GM19455 (cell line): ENCODE results near the gene BAIAP2.

ENCODE experiments used
- ATAC-seq: cut with Tn5 transposase; IDR thresholded peaks from one replicate; pipeline ENCODE4 v1.9.1; 2021; ENCODE audit not compliant: unreplicated experiment

The BAIAP2 gene

GRCh38 chr17:81036197-81036941 lies 1.4 kb downstream of the BAIAP2 start:
- ATAC-seq = no peak

GRCh38 chr17:81037026-81037797 lies 2.3 kb downstream of the BAIAP2 start:
- no peak for ATAC-seq

- no peak for ATAC-seq
Observed at GRCh38 chr17:81037798-81038733, 3.1 kb downstream of the BAIAP2 start.

GRCh38 chr17:81039096-81039495 lies 4.1 kb downstream of the BAIAP2 start:
- ATAC-seq = no peak

GRCh38 chr17:81039854-81040758 lies 5.2 kb downstream of the BAIAP2 start:
- ATAC-seq = no peak

- ATAC-seq = no peak
Observed at GRCh38 chr17:81040791-81041337, 5.9 kb downstream of the BAIAP2 start.

- ATAC-seq = no peak
Observed at GRCh38 chr17:81042606-81043005, 7.7 kb downstream of the BAIAP2 start.

- no peak for ATAC-seq
Observed at GRCh38 chr17:81043319-81043724, 8.4 kb downstream of the BAIAP2 start.

GRCh38 chr17:81043725-81044427 lies 8.9 kb downstream of the BAIAP2 start:
- ATAC-seq = no peak

GRCh38 chr17:81044428-81044763 lies 9.4 kb downstream of the BAIAP2 start:
- no peak for ATAC-seq

GRCh38 chr17:81044764-81045589 lies 10.0 kb downstream of the BAIAP2 start:
- ATAC-seq = no peak

- no peak for ATAC-seq
Observed at GRCh38 chr17:81045590-81046095, 10.7 kb downstream of the BAIAP2 start.

GRCh38 chr17:81046132-81046769 lies 11.3 kb downstream of the BAIAP2 start:
- ATAC-seq = no peak

GRCh38 chr17:81046770-81047359 lies 11.9 kb downstream of the BAIAP2 start:
- ATAC-seq = no peak

- no peak for ATAC-seq
Observed at GRCh38 chr17:81048827-81049371, 13.9 kb downstream of the BAIAP2 start.

GRCh38 chr17:81049372-81049911 lies 14.5 kb downstream of the BAIAP2 start:
- ATAC-seq = no peak

GRCh38 chr17:81049973-81050551 lies 15.1 kb downstream of the BAIAP2 start:
- ATAC-seq = no peak
